ENCODE measurements around the gene NLRP9. TPM values are rescaled to one million over a fixed set of nuclear protein-coding genes. Genes with fewer than 3 reads are reported as not detected.

NLRP9 gene
- total RNA-seq, 1 experiment from 2014 or later, result not detected

GRCh38 chr19:55698256-55698655 lies 39.9 kb downstream of the NLRP9 start:
- TF ChIP-seq AFF4 (CRISPR knock-in tag; IDR thresholded peaks at IDR 0.05; ENCODE audit: borderline replicate concordance) (no peak), MXD4 (CRISPR knock-in tag; IDR thresholded peaks at IDR 0.05; ENCODE audit: borderline replicate concordance) (no peak), FOXP4 (CRISPR knock-in tag; IDR thresholded peaks at IDR 0.05) (no peak), ZNF671 (CRISPR knock-in tag; IDR thresholded peaks at IDR 0.05) (no peak), JUN (CRISPR knock-in tag; IDR thresholded peaks at IDR 0.05) (no peak), ESRRA (CRISPR knock-in tag; IDR thresholded peaks at IDR 0.05; ENCODE audit: borderline replicate concordance) (no peak), NR3C1 (CRISPR knock-in tag; conservative IDR thresholded peaks at IDR 0.05; ENCODE audit: low read depth) (no peak), SMAD4 (CRISPR knock-in tag; IDR thresholded peaks at IDR 0.05) (no peak), EMX1 (CRISPR knock-in tag; IDR thresholded peaks at IDR 0.05) (no peak), ELF4 (CRISPR knock-in tag; IDR thresholded peaks at IDR 0.05; ENCODE audit: low read depth) (no peak), USF1 (CRISPR knock-in tag; IDR thresholded peaks at IDR 0.05) (no peak), HMGA2 (CRISPR knock-in tag; IDR thresholded peaks at IDR 0.05) (no peak), SOX15 (CRISPR knock-in tag; IDR thresholded peaks at IDR 0.05) (no peak)
- Mint-ChIP-seq H3K36me3 (peaks cover 33% of the 10 kb centered on the region), H3K4me1 (no peaks in the 10 kb centered on the region), H3K9me3 (no peaks in the 10 kb centered on the region), H3K27ac (no peak overlapping the region; the same call in 1 of the 2 replicates), H3K4me3 (no peak overlapping the region), H3K27me3 (ENCODE audit: low read depth) (no peaks in the 10 kb centered on the region)
- ChIA-PET CTCF (no interaction called here), POLR2A (no interaction called here)
- ATAC-seq (no peak), DNase-seq (ENCODE audit: low spot score) (no peak)

DNA sequence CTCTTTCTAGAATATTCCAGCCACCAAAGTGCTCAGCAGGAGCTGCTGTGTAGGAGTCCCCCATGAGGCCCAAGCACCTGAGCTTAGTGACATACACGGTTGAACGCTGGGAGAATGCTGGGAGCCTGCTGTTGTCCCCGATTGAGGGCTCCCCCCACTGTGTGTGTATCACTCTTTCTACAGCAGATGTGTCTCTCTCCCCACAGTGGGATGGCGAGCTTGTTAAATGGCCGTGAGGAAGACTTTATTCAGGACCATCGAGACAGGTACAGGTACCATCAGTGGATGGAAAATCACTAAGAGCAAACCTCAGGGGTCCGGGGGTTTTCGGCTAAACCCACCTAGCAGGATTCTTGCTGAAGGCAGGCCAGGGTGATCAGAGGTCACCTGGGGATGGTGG lies 40.5 kb downstream of the NLRP9 start:
- ATAC-seq, result no peak
- TF ChIP-seq ZNF219 (CRISPR knock-in tag; IDR thresholded peaks at IDR 0.05; ENCODE audit: borderline replicate concordance), result no peak
- no peak for TF ChIP-seq RORB (CRISPR knock-in tag; IDR thresholded peaks at IDR 0.05)
- TF ChIP-seq, protein P1, sequence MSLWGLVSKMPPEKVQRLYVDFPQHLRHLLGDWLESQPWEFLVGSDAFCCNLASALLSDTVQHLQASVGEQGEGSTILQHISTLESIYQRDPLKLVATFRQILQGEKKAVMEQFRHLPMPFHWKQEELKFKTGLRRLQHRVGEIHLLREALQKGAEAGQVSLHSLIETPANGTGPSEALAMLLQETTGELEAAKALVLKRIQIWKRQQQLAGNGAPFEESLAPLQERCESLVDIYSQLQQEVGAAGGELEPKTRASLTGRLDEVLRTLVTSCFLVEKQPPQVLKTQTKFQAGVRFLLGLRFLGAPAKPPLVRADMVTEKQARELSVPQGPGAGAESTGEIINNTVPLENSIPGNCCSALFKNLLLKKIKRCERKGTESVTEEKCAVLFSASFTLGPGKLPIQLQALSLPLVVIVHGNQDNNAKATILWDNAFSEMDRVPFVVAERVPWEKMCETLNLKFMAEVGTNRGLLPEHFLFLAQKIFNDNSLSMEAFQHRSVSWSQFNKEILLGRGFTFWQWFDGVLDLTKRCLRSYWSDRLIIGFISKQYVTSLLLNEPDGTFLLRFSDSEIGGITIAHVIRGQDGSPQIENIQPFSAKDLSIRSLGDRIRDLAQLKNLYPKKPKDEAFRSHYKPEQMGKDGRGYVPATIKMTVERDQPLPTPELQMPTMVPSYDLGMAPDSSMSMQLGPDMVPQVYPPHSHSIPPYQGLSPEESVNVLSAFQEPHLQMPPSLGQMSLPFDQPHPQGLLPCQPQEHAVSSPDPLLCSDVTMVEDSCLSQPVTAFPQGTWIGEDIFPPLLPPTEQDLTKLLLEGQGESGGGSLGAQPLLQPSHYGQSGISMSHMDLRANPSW (CRISPR knock-in tag; conservative IDR thresholded peaks at IDR 0.05; ENCODE audit: low read depth), result no peak
- no peak for TF ChIP-seq CREM (CRISPR knock-in tag; IDR thresholded peaks at IDR 0.05)
- TF ChIP-seq GRHL2 (CRISPR knock-in tag; IDR thresholded peaks at IDR 0.05; ENCODE audit: insufficient replicate concordance, severe bottlenecking), result no peak
- no peak for TF ChIP-seq NFYB (CRISPR knock-in tag; conservative IDR thresholded peaks at IDR 0.05; ENCODE audit: low read depth)
- TF ChIP-seq, protein P2, sequence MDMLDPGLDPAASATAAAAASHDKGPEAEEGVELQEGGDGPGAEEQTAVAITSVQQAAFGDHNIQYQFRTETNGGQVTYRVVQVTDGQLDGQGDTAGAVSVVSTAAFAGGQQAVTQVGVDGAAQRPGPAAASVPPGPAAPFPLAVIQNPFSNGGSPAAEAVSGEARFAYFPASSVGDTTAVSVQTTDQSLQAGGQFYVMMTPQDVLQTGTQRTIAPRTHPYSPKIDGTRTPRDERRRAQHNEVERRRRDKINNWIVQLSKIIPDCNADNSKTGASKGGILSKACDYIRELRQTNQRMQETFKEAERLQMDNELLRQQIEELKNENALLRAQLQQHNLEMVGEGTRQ (CRISPR knock-in tag; IDR thresholded peaks at IDR 0.05), result no peak
- TF ChIP-seq, protein P3, sequence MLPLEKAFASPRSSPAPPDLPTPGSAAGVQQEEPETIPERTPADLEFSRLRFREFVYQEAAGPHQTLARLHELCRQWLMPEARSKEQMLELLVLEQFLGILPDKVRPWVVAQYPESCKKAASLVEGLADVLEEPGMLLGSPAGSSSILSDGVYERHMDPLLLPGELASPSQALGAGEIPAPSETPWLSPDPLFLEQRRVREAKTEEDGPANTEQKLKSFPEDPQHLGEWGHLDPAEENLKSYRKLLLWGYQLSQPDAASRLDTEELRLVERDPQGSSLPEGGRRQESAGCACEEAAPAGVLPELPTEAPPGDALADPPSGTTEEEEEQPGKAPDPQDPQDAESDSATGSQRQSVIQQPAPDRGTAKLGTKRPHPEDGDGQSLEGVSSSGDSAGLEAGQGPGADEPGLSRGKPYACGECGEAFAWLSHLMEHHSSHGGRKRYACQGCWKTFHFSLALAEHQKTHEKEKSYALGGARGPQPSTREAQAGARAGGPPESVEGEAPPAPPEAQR (CRISPR knock-in tag; IDR thresholded peaks at IDR 0.05), result no peak
- TF ChIP-seq, protein P4, sequence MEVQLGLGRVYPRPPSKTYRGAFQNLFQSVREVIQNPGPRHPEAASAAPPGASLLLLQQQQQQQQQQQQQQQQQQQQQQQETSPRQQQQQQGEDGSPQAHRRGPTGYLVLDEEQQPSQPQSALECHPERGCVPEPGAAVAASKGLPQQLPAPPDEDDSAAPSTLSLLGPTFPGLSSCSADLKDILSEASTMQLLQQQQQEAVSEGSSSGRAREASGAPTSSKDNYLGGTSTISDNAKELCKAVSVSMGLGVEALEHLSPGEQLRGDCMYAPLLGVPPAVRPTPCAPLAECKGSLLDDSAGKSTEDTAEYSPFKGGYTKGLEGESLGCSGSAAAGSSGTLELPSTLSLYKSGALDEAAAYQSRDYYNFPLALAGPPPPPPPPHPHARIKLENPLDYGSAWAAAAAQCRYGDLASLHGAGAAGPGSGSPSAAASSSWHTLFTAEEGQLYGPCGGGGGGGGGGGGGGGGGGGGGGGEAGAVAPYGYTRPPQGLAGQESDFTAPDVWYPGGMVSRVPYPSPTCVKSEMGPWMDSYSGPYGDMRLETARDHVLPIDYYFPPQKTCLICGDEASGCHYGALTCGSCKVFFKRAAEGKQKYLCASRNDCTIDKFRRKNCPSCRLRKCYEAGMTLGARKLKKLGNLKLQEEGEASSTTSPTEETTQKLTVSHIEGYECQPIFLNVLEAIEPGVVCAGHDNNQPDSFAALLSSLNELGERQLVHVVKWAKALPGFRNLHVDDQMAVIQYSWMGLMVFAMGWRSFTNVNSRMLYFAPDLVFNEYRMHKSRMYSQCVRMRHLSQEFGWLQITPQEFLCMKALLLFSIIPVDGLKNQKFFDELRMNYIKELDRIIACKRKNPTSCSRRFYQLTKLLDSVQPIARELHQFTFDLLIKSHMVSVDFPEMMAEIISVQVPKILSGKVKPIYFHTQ (CRISPR knock-in tag; IDR thresholded peaks at IDR 0.05), result no peak

More for the DNA sequence above, 40.5 kb downstream of the NLRP9 start:
- H3K4me3 Mint-ChIP-seq, result no peak overlapping the region
- ChIA-PET CTCF (interaction anchor here (0.6 kb wide), 1 partner anchor 80 kb away, joined by 3 read pairs; no protein-coding TSS in a partner anchor), POLR2A (no interaction called here)
- no peaks in the 10 kb centered on the region for H3K4me1 Mint-ChIP-seq
- H3K36me3 Mint-ChIP-seq, result peaks cover 34% of the 10 kb centered on the region
- H3K27me3 Mint-ChIP-seq (ENCODE audit: low read depth), result no peaks in the 10 kb centered on the region
- DNase-seq (ENCODE audit: low spot score), result no peak
- H3K9me3 Mint-ChIP-seq, result no peaks in the 10 kb centered on the region
- no peak overlapping the region for H3K27ac Mint-ChIP-seq
